Left renal cortex interstitium (tissue), 4 donors: Measurements from ENCODE around the gene LSR. TPM values are rescaled to one million over a fixed set of nuclear protein-coding genes. Genes with fewer than 3 reads are reported as not detected.
"Not testable (repeated sequence)": the region's sequence is repeated elsewhere in the genome, so short reads cannot be mapped to it uniquely, and the experiment has no call there.

Experiments
- DNase-seq, 4 donors: peaks; one replicate each; pipeline ENCODE4 v3.0.0-alpha.2; 2013; ENCODE audit warnings: low read depth in 4 of 4, low spot score in 2 of 4, missing footprints in 1 of 4
- polyA plus RNA-seq, 4 donors: library from polyadenylated mRNA; unstranded; fragments of 120-200 nt; gene quantifications; one replicate each; pipeline ENCODE4 v1.2.1, GENCODE V29; 2013; ENCODE audit not compliant: insufficient read length in 4 of 4

The LSR gene
- polyA plus RNA-seq, 4 donors, result 49.9 to 73.2 (median 59.6) TPM

DNA sequence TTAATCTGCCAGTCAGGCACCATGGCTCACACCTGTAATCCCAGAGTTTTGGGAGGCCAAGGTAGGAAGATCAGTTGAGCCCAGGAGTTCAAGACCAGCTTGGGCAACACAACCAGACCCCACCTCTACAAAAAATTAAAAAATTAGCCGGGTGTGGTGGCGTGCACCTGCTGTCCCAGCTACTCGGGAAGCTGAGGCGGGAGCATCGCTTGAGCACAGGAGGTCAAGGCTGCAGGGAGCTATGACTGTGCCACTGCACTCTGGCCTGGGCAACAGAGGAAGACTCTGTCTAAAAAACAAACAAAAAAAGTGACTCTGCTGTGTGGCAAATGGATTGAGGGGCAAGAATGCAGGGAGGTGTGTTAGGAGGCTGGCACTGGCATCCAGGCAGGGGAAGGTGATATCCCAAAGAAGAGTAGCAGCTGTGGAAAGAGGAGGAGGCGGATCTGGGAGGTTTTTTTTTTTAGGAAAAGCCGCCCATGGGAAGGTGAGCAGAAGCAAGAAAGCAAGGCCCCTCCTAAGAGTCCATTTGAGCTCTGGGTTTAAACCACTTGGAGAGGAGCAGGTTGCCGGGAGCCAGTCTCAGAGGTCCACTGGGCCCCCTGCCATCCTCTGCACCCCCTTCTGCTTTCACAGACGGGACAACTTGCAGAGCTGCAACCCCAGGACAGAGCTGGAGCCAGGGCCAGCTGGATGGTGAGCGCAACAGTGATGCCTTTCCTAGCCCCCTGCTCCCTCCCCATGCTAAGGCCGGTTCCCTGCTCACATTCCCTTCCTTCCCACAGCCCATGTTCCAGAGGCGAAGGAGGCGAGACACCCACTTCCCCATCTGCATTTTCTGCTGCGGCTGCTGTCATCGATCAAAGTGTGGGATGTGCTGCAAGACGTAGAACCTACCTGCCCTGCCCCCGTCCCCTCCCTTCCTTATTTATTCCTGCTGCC, 35.6 kb downstream of the LSR start:
- no peak for DNase-seq

DNA sequence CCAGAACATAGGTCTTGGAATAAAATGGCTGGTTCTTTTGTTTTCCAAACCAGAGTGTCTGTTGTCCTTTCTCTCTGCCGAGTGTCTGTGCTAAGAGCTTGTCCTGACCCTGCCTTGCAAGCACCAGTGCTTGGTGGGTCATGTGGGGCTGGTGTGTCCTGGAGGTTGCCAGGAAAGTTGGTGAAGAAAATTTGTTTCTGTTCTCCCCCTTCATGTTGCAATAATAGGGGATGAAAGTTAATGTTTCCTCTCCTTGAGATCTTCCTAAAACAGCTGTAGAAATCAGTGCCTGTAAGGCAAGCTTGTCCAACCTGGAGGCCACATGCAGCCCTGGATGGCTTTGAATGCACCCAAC, 36.3 kb downstream of the LSR start:
- DNase-seq, result no peak

DNA sequence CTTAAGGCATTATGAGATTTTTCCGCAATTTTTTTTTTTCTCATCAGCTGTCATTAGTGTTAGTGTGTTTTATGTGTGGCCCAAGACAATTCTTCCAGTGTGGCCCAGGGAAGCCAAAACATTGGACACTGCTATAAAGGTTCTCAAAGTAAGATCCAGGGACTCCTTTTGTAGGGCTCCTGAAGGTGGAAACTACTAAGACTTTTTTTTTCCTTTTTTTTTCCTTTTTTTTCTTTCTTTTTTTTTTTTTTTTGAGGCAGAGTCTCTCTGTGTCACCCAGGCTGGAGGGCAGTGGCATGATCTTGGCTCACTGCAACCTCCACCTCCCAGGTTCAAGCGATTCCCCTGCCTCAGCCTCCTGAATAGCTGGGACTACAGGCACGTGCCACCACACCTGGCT, 36.7 kb downstream of the LSR start:
- not testable (repeated sequence) for DNase-seq

GRCh38 chr19:35286101-35286500, 37.3 kb downstream of the LSR start:
- DNase-seq, result not testable (repeated sequence)

DNA sequence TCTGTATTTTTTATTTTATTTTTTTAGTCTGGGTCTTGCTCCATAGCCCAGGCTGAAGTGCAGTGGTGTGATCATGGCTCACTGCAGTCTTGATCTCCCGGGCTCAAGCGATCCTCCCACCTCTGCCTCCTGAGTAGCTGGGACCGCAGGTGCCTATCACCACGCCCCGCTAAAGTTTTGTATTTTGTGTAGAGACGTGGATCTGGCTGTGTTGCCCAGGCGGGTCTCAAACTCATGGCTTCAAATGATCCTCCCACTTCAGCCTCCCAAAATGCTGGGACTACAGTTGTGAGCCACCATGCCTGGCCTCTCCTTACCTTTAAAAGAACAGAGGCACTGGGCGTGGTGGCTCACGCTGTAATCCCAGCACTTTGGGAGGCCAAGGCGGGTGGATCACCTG, 38.9 kb downstream of the LSR start:
- DNase-seq, result no peak

DNA sequence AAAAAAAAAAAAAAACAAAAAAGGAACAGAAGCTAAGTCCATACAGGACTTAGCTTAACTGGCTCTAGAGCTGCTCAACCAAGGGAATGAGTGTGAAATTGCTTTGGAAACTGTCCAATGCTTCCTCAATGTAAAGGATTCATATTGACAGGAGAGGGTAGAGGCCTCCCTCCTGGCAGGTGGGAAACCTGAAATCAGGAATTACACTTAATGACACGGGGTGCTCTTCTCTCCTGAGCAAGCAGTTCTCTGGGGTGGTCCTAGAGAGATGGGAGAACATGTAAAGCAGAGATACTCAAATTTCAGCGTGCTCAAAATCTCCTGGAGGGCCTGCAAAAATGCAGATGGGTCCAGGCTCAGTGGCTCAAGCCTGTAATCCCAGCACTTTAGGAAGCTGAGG, 39.5 kb downstream of the LSR start:
- no peak for DNase-seq

DNA sequence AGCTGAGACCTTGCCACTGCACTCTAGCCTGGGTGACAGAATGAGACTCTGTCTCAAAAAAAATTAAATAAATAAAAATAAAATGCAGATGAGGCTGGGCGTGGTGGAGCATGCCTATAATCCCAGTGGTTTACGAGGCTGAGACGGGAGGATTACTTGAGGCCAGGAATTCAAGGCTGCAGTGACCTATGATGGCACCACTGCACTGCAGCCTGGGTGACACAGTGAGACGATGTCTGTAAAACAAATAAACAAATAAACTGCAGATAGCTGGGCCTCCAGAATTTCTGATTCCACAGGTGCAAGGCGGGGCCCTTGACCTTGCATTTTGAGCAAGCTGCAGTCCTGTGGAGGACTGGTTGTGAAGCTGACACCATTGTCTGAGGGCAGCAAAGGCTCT, 40.1 kb downstream of the LSR start:
- DNase-seq, result no peak

- DNase-seq, result no peak
Measured at GRCh38 chr19:35290381-35291127, 41.8 kb downstream of the LSR start.

GRCh38 chr19:35291259-35291658, 42.5 kb downstream of the LSR start:
- DNase-seq, result no peak

DNA sequence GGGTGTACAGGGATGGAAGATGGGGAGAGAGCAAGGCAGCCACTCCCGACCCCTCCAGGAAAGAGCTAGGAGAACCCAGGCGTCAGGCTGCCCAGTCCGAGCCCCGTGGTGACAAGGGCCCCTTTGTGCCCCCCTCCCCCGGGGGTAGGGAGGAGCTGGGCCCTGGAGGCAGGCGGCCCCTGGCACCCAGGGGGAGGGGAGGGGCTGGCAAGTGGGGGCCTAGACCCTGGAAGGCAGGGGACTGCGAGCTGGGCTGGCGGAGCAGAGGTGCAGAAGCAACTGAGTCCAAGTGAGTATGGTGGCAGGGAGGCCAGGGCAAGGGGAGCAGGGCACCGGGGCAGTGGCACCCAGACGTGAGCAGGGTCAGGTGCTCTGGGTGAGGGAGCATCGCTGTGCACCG, 43.1 kb downstream of the LSR start, which contains the start of gene MAG:
Gene MAG, plus strand, starts transcription at position 246 of the 400 bp plus-strand sequence. CDS start 3,248 bp downstream, outside the sequence.
- no peak for DNase-seq

DNA sequence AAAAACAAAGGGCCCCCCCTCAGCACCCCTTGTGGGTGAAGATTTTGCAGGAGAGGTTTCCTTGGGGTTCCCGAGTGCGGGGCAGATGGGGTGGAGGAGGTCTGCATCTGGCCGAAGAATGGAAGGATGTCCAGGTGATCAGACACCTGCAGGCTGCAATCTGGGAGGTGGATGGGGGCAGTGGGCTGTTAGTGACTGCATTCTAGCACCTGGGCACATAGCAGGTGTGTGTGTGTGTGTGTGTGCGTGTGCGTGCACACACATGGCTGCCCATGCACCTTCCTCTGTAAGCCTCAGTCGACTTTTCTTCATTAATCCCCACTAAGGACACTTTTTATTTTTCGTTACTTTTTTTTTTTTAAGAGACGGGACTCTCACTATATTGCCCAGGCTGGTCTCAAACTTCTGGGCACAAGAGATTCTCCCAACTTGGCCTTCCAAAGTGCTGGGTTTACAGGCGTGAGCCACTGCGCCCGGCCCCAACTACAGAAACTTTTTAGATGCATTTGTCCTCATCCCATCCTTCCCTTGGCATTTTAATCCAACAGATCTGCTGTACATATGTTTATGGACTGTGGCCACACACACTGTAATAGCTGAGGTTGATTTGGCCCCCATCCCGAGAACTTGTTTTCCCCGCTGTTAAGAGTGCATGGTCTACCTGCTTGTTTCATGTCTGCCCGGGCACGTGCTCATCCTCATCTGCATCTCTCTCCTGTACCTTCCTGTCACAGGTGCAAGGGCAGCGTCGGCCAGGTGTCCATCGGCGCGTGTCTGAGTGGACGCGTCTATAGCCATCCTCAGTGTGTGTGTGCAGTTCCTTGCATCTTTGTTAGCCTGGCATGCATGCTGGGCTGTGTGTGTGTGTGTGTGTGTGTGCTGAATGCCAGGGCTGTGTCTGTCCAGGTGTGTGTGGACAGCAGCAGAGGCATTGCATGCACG, 43.9 kb downstream of the LSR start:
- DNase-seq, result no peak

DNA sequence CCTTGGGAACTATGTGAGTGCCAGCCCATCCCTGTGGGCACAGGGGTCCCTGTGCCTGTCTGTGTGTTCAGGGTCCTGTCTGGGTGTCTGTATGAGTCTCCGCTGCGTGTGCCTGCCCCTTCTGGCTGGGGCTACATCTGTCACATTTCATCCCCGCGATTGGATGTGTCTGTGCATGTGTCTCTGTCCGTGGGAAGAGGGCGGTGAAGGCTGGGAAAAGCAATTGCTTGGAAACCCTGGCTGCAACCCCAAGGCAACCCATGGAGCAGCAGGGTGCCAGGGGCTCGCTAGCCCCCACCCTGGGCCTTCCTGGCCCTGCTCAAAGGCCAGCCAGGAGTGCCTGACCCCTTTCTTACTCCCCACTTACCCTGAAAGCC, 44.5 kb downstream of the LSR start:
- DNase-seq, result no peak

GRCh38 chr19:35293808-35294207, 45.0 kb downstream of the LSR start:
- no peak for DNase-seq

DNA sequence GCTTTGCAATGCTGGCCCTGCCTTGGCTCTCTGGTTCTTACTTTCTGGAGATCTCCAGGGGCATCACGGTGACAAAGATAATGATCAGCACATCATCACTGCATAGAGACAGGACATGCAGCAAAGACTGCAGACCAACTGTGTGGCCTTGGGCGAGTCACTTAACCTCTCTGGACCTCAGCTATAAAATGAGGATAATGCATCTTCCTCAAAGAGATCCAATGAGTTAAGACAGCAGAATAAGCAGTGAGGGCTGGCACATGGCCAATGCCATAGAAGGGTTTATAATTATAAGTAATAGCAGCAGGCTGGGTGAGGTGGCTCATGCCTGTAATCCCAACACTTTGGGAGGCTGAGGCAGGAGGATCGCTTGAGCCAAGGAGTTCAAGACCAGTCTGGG, 45.5 kb downstream of the LSR start:
- no peak for DNase-seq

DNA sequence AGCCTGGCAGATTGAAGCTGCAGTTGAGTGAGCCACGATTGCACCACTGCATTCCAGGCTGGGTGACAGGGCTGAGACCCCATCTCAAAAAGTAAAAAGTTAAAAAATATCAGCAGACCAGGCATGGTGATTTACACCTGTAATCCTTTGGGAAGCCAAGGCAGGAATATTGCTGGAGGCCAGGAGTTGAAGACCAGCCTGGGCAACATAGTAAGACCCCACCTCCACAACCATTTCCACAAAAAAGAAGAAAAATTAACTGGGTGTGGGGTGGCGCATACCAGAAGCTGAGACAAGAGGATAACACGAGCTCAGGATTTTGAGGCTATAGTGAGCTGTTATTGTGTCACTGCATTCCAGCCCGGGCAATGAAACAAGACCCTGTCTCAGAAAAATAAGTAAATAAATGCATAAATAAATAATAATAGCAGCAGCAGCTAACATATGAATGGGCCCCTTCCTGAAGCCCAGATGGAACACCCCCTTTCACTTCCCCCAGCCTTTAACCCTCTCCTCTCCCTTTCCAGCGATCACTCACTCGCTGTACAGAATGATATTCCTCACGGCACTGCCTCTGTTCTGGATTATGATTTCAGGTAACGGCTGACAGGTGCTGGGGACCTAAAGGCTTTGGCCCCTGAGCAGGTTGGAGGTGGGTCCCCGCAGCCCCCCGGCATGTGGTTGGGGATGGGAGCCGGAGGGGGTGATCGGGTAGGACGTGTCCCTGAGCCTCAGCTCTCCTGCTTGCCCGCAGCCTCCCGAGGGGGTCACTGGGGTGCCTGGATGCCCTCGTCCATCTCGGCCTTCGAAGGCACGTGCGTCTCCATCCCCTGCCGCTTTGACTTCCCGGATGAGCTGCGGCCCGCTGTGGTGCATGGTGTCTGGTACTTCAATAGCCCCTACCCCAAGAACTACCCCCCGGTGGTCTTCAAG, 46.3 kb downstream of the LSR start:
- DNase-seq, result no peak

DNA sequence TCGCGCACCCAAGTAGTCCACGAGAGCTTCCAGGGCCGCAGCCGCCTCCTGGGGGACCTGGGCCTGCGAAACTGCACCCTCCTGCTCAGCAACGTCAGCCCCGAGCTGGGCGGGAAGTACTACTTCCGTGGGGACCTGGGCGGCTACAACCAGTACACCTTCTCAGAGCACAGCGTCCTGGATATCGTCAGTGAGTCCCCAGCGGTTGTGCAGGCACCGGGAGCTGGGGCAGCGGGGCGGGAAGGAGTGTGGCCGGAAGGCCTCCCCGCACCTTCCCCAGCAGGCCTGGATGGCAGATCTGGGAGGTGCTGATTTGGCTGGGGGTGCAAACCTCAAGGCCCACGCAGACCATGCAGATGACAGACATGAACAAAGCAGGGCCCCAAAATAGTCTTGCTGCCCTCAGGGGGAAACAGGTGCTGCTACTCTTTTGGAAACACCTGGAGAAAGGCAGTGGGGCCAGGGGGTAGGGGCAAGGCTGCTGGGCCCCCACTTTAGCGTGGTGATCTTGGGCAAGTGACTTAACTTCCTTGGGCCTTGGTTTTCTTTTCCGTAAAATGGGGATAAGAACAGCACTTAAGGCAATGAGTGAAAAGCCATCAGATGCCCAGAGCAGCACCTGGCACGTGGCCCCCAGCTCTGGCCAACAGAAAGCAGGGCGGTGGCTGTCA, 47.1 kb downstream of the LSR start:
- DNase-seq, result no peak

DNA sequence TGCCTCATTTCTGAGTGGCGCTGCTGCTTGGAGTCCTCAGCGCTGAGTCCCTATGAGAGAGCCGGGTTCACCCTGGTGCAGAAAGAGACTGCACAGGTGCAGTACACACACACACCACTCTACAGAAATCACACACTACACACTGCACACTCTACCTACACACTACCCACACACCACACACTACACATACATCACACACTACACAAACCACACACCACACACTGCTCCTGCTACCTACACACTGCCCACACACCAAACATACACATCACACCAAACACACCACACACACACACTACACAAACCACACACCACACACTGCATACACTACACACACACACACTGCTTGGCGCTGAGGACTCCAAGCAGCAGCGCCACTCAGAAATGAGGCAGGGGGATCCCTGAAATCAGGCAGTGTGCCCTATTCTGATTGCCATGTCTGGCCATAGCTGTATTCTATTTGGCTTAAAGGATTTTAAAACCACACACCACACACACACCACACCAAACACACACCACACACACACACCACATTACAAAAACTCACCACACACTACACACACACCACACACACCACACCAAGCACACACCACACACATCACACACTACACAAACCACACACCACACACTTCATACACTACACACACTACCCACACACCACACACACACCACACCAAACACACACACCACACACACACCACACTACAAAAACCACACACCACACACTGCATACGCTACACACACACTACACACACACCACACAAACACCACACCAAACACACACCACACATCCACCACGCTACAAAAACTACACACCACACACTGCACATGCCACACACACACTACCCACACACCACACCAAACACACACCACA, 48.1 kb downstream of the LSR start:
- no peak for DNase-seq

GRCh38 chr19:35297515-35297848, 48.7 kb downstream of the LSR start:
- no peak for DNase-seq
